Kidney (tissue), 14 donors: ENCODE measurements around the gene SLC2A5. TPM values are rescaled to one million over a fixed set of nuclear protein-coding genes. Genes with fewer than 3 reads are reported as not detected.
A peak's percentile ranks its signal among the peaks of the same experiment; 100 is the strongest.

Experiments used
- DNase-seq, 5 donors: peaks; one replicate each; pipeline ENCODE4 v3.0.0-alpha.2; 2013 to 2020
- FAIRE-seq: peaks from 2 replicates; lab custom pipeline; 2012; peaks lifted over from hg19 to GRCh38; lab: Jason Lieb, UNC
- H3K27ac ChIP-seq, 2 donors: one replicate each; pipeline ENCODE4 v1.7.0; 2013; ENCODE audit warnings: low read depth in 2 of 2, low read length in 2 of 2, inconsistent platforms in 1 of 2
- H3K27me3 ChIP-seq: one replicate; pipeline ENCODE4 v1.7.1; 2013; ENCODE audit warnings: low read length, inconsistent platforms; ENCODE audit not compliant: control insufficient read depth, insufficient read depth
- H3K36me3 ChIP-seq, 3 donors: one replicate each; pipeline versions ENCODE4 v1.7.0 to v1.7.1; 2013; ENCODE audit warnings: low read length in 3 of 3, control low read depth in 1 of 3, inconsistent platforms in 1 of 3; ENCODE audit not compliant: insufficient read depth in 3 of 3, control insufficient read depth in 2 of 3
- H3K4me1 ChIP-seq, 3 donors: one replicate each; pipeline versions ENCODE4 v1.7.0 to v1.7.1; 2013; ENCODE audit warnings: low read length in 3 of 3, inconsistent platforms in 1 of 3, low read depth in 1 of 3; ENCODE audit not compliant: control insufficient read depth in 2 of 3, insufficient read depth in 2 of 3
- H3K4me3 ChIP-seq, 3 donors: one replicate each; pipeline versions ENCODE4 v1.7.0 to v1.8.1; 2013; ENCODE audit warnings: low read length in 3 of 3, control low read depth in 1 of 3, inconsistent platforms in 1 of 3
- H3K9ac ChIP-seq, 3 donors: one replicate each; pipeline versions ENCODE4 v1.7.0 to v1.7.1; 2013; ENCODE audit warnings: low read length in 3 of 3, control low read depth in 1 of 3, inconsistent platforms in 1 of 3
- H3K9me3 ChIP-seq, 3 donors: one replicate each; pipeline versions ENCODE4 v1.7.0 to v1.7.1; 2013; ENCODE audit warnings: low read length in 3 of 3, control low read depth in 1 of 3, inconsistent platforms in 1 of 3; ENCODE audit not compliant: control insufficient read depth in 2 of 3, insufficient read depth in 1 of 3
- intact Hi-C: fragments of 100-400 bp; cut with DNase I; formaldehyde crosslinking; loops from one replicate; pipeline ENCODE4 v1.11.1; 2022
- polyA plus RNA-seq: library from polyadenylated mRNA; stranded (reverse); fragments of 350-450 nt; fragmentation: Illumina TruSeq; extraction: RNeasy Lipid Tissue Mini Kit (QIAGEN cat#74804); gene quantifications from one replicate; pipeline ENCODE4 v1.2.3, GENCODE V29; 2014; ENCODE audit warnings: low read depth, low replicate concordance; ENCODE audit not compliant: insufficient read depth
- total RNA-seq: library from RNA; stranded (reverse); fragmentation: NEBNext Ultra II Directional; extraction: Animal tissue kit (Norgen Biotek cat#: 25700); gene quantifications from one replicate; pipeline ENCODE4 v1.2.1, GENCODE V29; 2021
- TF ChIP-seq, protein P1 (sequence below): IDR thresholded peaks from 3 replicates; pipeline ENCODE4 v1.5.1; 2012; ENCODE audit warnings: mild to moderate bottlenecking, moderate library complexity, borderline replicate concordance; ENCODE audit not compliant: insufficient read depth; ENCODE audit errors: extremely low read depth
- donor health status: control.
- donor health status: control.
- donor health status: control.
- donor health status: control.
- donor health status: control.
- donor health status: DM: yes; HTN: yes; CAD: no.
- donor health status: Normal renal cell carcinoma (clear cell type).

The SLC2A5 gene
- total and polyA plus RNA-seq, 2 donors from 2014 or later: 6.4 to 9.0 TPM

- TF ChIP-seq, protein P1, sequence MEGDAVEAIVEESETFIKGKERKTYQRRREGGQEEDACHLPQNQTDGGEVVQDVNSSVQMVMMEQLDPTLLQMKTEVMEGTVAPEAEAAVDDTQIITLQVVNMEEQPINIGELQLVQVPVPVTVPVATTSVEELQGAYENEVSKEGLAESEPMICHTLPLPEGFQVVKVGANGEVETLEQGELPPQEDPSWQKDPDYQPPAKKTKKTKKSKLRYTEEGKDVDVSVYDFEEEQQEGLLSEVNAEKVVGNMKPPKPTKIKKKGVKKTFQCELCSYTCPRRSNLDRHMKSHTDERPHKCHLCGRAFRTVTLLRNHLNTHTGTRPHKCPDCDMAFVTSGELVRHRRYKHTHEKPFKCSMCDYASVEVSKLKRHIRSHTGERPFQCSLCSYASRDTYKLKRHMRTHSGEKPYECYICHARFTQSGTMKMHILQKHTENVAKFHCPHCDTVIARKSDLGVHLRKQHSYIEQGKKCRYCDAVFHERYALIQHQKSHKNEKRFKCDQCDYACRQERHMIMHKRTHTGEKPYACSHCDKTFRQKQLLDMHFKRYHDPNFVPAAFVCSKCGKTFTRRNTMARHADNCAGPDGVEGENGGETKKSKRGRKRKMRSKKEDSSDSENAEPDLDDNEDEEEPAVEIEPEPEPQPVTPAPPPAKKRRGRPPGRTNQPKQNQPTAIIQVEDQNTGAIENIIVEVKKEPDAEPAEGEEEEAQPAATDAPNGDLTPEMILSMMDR: no peak
- Histone ChIP-seq H3K36me3 (no peaks in the 10 kb centered on the region), H3K27me3 (no peaks in the 10 kb centered on the region), H3K9ac (no peak overlapping the region), H3K4me1 (no peaks in the 10 kb centered on the region), H3K27ac (no peak overlapping the region), H3K9me3 (no peaks in the 10 kb centered on the region), H3K4me3 (no peak overlapping the region)
- DNase-seq (peak in 1 of 5 donors; percentile 33), FAIRE-seq (no peak)
- intact Hi-C loops: no loop called here
Observed at GRCh38 chr1:8988618-8988967, 80.8 kb downstream of the SLC2A5 start.

DNA sequence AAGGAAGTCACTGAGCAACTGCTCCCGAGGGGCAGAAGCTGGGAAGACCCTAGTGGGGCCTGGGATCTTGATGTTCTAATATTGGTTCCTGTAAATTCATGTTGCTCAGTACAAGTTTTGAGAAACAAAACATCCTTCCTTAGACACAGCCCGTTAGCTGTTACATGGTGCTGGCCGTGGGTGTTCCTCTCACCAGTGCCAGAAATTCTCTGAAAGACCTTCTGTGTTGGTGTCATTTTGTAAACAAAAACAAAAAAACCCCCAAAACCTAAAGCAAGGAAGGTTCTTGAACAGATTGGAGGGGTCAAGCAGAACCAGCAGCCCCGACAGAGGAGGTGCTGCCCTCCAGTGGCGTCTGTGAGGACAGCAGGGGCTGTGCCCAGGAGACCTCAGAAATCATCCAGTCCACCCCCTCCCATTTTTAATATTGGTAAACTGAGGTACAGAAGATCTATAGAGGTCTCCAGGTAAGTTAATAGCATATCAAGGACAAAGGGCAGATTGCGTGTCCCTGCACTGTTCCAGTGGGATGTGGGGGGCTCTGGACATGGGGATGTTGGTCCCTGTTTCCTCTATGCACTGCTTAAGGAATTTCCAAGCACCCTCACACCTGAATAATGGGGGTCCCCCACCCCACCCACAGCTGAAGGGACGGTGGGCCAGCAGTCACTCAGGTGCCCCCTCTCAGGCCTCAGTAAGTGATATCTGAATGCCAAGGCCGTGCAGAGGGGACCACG, 81.4 kb downstream of the SLC2A5 start:
- FAIRE-seq: no peak
- intact Hi-C loops: no loop called here
- TF ChIP-seq, protein P1: peak; percentile 84
- no peaks in the 10 kb centered on the region for H3K36me3 ChIP-seq
- no peaks in the 10 kb centered on the region for H3K9me3 ChIP-seq
- no peaks in the 10 kb centered on the region for H3K27me3 ChIP-seq
- H3K27ac ChIP-seq: no peak overlapping the region
- H3K4me3 ChIP-seq: no peak overlapping the region
- DNase-seq: peak in 4 of 5 donors; percentile 40 to 82 (median 56)
- no peaks in the 10 kb centered on the region for H3K4me1 ChIP-seq
- no peak overlapping the region for H3K9ac ChIP-seq

DNA sequence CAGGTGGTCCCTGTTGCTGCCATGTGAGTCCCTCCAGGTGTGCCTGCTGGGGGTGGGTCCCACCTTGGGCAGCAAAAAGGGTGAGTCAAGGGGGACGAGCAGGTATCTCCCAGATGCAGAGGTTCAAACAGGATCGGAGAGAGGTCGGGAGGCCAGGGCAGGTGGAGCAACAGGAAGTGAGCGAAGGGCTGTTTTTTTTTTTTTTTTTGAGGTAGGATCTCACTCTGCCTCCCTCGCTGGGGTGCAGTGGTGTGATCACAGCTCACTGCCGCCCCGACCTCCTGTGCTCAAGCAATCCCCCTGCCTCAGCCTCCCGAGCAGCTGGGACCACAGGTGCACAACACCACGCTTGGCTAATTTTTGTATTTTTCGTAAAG, 82.6 kb downstream of the SLC2A5 start:
- H3K27ac ChIP-seq: no peak overlapping the region
- DNase-seq: peak in 1 of 5 donors; percentile 58
- intact Hi-C loops: no loop called here

More for the DNA sequence above, 82.6 kb downstream of the SLC2A5 start:
- Histone ChIP-seq H3K27me3 (no peaks in the 10 kb centered on the region), H3K9me3 (no peaks in the 10 kb centered on the region), H3K4me3 (no peak overlapping the region), H3K9ac (no peak overlapping the region), H3K4me1 (no peaks in the 10 kb centered on the region), H3K36me3 (no peaks in the 10 kb centered on the region)
- TF ChIP-seq, protein P1: no peak
- no peak for FAIRE-seq
